ENCODE results near the gene APCDD1.
"Not testable (repeated sequence)": the region's sequence is repeated elsewhere in the genome, so short reads cannot be mapped to it uniquely, and the experiment has no call there.

APCDD1 gene

GRCh38 chr18:10461989-10462388, 7.6 kb downstream of the APCDD1 start:
- DNase-seq (ENCODE audit: low read depth in 4 of 4, low spot score in 1 of 4), result no peak

- DNase-seq (ENCODE audit: low read depth in 4 of 4, low spot score in 1 of 4), result no peak
Observed at GRCh38 chr18:10462597-10462996, 8.2 kb downstream of the APCDD1 start.

- DNase-seq (ENCODE audit: low read depth in 4 of 4, low spot score in 1 of 4), result no peak
Observed at GRCh38 chr18:10463096-10463495, 8.7 kb downstream of the APCDD1 start.

- DNase-seq (ENCODE audit: low read depth in 4 of 4, low spot score in 1 of 4), result no peak
Observed at GRCh38 chr18:10463741-10464140, 9.3 kb downstream of the APCDD1 start.

GRCh38 chr18:10464161-10464648, 9.8 kb downstream of the APCDD1 start:
- not testable (repeated sequence) for DNase-seq (ENCODE audit: low read depth in 4 of 4, low spot score in 1 of 4)

GRCh38 chr18:10465174-10465939, 10.9 kb downstream of the APCDD1 start:
- DNase-seq (ENCODE audit: low read depth in 4 of 4, low spot score in 1 of 4), result no peak

- DNase-seq (ENCODE audit: low read depth in 4 of 4, low spot score in 1 of 4), result no peak
Observed at GRCh38 chr18:10470429-10470828, 16.0 kb downstream of the APCDD1 start.

GRCh38 chr18:10471574-10471973, 17.1 kb downstream of the APCDD1 start:
- no peak for DNase-seq (ENCODE audit: low read depth in 4 of 4, low spot score in 1 of 4)

- DNase-seq (ENCODE audit: low read depth in 4 of 4, low spot score in 1 of 4), result no peak
Observed at GRCh38 chr18:10473132-10473531, 18.7 kb downstream of the APCDD1 start.

GRCh38 chr18:10474309-10474708, 19.9 kb downstream of the APCDD1 start:
- no peak for DNase-seq (ENCODE audit: low read depth in 4 of 4, low spot score in 1 of 4)

- no peak for DNase-seq (ENCODE audit: low read depth in 4 of 4, low spot score in 1 of 4)
Observed at GRCh38 chr18:10475276-10475653, 20.8 kb downstream of the APCDD1 start.

- DNase-seq (ENCODE audit: low read depth in 4 of 4, low spot score in 1 of 4), result no peak
Observed at GRCh38 chr18:10475654-10476291, 21.3 kb downstream of the APCDD1 start.

- no peak for DNase-seq (ENCODE audit: low read depth in 4 of 4, low spot score in 1 of 4)
Observed at GRCh38 chr18:10476338-10476791, 21.9 kb downstream of the APCDD1 start.

GRCh38 chr18:10477121-10477862, 22.9 kb downstream of the APCDD1 start:
- no peak for DNase-seq (ENCODE audit: low read depth in 4 of 4, low spot score in 1 of 4)

GRCh38 chr18:10477863-10478260, 23.4 kb downstream of the APCDD1 start:
- DNase-seq (ENCODE audit: low read depth in 4 of 4, low spot score in 1 of 4), result no peak

- no peak for DNase-seq (ENCODE audit: low read depth in 4 of 4, low spot score in 1 of 4)
Observed at GRCh38 chr18:10481831-10482230, 27.4 kb downstream of the APCDD1 start.

- DNase-seq (ENCODE audit: low read depth in 4 of 4, low spot score in 1 of 4), result no peak
Observed at GRCh38 chr18:10482363-10482984, 28.0 kb downstream of the APCDD1 start.

- DNase-seq (ENCODE audit: low read depth in 4 of 4, low spot score in 1 of 4), result no peak
Observed at GRCh38 chr18:10482985-10483949, 28.8 kb downstream of the APCDD1 start.

- DNase-seq (ENCODE audit: low read depth in 4 of 4, low spot score in 1 of 4), result no peak
Observed at GRCh38 chr18:10485475-10485874, 31.0 kb downstream of the APCDD1 start.

- no peak for DNase-seq (ENCODE audit: low read depth in 4 of 4, low spot score in 1 of 4)
Observed at GRCh38 chr18:10486362-10486761, 31.9 kb downstream of the APCDD1 start.
